ENCODE data around the gene GP5. TPM values are rescaled to one million over a fixed set of nuclear protein-coding genes. Genes with fewer than 3 reads are reported as not detected.
A peak's percentile ranks its signal among the peaks of the same experiment; 100 is the strongest.

GP5 gene, protein sequence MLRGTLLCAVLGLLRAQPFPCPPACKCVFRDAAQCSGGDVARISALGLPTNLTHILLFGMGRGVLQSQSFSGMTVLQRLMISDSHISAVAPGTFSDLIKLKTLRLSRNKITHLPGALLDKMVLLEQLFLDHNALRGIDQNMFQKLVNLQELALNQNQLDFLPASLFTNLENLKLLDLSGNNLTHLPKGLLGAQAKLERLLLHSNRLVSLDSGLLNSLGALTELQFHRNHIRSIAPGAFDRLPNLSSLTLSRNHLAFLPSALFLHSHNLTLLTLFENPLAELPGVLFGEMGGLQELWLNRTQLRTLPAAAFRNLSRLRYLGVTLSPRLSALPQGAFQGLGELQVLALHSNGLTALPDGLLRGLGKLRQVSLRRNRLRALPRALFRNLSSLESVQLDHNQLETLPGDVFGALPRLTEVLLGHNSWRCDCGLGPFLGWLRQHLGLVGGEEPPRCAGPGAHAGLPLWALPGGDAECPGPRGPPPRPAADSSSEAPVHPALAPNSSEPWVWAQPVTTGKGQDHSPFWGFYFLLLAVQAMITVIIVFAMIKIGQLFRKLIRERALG
- total RNA-seq (2022), result 0.10 and 0.21 TPM in 2 replicates
- percentile 38 among the genes with signal in this experiment for Bru-seq, nascent RNA
- percentile 30 among the genes with signal in this experiment for BruChase-seq, experiment 1, labeled RNA remaining after a 6-hour chase
- percentile 26 among the genes with signal in this experiment for BruChase-seq, experiment 2, labeled RNA remaining after a 2-hour chase
- long read RNA-seq, result 0 reads

DNA sequence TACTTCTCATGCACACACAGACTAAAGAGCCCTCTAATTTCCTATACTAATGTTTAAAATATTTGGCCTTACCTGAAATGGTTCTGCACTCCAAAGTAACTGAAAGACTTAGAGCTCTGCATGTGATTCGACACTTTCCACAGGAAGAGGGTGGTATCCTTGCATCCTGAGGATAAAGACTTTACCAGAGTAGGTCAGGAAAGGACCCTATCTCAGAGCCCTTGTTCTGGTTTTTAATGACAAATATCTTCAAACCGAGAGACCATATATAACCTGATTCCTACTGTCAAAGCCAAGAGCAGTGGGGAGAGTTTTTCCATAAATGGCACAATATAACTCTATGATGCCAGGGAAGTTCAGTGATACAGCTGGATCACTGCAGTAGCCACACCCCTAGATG is at the start of gene GP5:
GP5 (minus strand) TSS at position 101 of the 400 bp plus-strand sequence. CDS start 984 bp downstream, outside the sequence.
- no peak for DNase-seq
- intact Hi-C loops (cut with micrococcal nuclease; ENCODE audit: unreplicated experiment), result no loop called here
- H3K36me3 Mint-ChIP-seq (ENCODE audit: insufficient read depth, unreplicated experiment), result peaks cover 9% of the 10 kb centered on the region
- CTCF ChIA-PET, result interaction anchor here (1.2 kb wide), 1 partner anchor 12 kb away, joined by 5 read pairs; no protein-coding TSS in a partner anchor
- H3K27me3 Mint-ChIP-seq (ENCODE audit: unreplicated experiment), result peaks cover 27% of the 10 kb centered on the region
- H3K9me3 Mint-ChIP-seq (ENCODE audit: low read depth, unreplicated experiment), result no peaks in the 10 kb centered on the region
- peaks cover 20% of the 10 kb centered on the region for H3K4me1 Mint-ChIP-seq (ENCODE audit: low read depth, unreplicated experiment)
- no TSS peak for BruUV-seq (replicated peaks)
- TF ChIP-seq, protein P1, sequence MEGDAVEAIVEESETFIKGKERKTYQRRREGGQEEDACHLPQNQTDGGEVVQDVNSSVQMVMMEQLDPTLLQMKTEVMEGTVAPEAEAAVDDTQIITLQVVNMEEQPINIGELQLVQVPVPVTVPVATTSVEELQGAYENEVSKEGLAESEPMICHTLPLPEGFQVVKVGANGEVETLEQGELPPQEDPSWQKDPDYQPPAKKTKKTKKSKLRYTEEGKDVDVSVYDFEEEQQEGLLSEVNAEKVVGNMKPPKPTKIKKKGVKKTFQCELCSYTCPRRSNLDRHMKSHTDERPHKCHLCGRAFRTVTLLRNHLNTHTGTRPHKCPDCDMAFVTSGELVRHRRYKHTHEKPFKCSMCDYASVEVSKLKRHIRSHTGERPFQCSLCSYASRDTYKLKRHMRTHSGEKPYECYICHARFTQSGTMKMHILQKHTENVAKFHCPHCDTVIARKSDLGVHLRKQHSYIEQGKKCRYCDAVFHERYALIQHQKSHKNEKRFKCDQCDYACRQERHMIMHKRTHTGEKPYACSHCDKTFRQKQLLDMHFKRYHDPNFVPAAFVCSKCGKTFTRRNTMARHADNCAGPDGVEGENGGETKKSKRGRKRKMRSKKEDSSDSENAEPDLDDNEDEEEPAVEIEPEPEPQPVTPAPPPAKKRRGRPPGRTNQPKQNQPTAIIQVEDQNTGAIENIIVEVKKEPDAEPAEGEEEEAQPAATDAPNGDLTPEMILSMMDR (IDR thresholded peaks at IDR 0.05; ENCODE audit: unreplicated experiment), result no peak
- no peak within 1 kb of the TSS for H3K27ac Mint-ChIP-seq (ENCODE audit: unreplicated experiment)
- H3K4me3 Mint-ChIP-seq (ENCODE audit: low read depth, unreplicated experiment), result no peak within 1 kb of the TSS

DNA sequence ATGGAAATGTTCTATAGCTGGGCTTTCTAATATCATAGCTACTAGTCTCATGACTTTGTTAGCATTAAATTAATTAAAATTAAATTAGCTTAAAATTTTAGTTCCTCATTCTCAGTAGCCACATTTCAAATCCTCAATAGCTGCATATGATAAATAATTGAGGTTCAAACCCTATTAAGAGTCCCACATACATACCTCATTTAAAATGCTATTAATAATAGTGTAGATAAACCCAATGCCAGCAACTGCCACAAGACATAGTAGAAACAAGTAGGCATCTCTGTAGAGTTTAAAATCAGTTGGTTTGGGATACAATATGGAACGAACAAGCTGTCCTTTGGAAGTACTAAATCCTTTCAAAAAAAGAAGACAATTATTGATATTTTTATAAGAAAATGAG is 48.6 kb upstream of the GP5 start:
- intact Hi-C loops (cut with micrococcal nuclease; ENCODE audit: unreplicated experiment), result no loop called here

DNA sequence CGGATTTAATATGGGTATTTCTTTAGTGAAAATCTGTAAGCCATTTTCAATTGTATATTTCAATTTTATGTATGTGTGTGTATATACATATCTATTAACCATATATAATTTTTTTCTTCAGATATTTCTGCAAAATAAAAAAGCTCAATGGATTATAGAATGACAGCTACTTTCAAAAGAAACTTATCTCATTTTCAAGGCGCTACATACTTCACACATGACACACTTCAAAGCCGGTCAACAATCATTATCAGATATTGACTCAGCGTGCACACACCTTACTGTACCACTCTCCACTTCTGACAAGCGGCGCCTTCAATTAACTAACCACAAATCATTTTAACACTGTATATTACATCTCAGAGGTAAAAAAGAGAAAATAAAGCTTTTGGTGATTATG is 48.1 kb upstream of the GP5 start:
- peaks cover 75% of the 10 kb centered on the region for H3K36me3 Mint-ChIP-seq (ENCODE audit: insufficient read depth, unreplicated experiment)
- TF ChIP-seq, protein P1 (IDR thresholded peaks at IDR 0.05; ENCODE audit: unreplicated experiment), result no peak
- no TSS peak for BruUV-seq (replicated peaks)
- H3K9me3 Mint-ChIP-seq (ENCODE audit: low read depth, unreplicated experiment), result no peaks in the 10 kb centered on the region
- CTCF ChIA-PET, result interaction anchor here (0.6 to 1.8 kb wide), 16 partner anchors 16 to 863 kb away, joined by 3 to 23 read pairs (median 4); partner anchors contain the start of gene TMEM44
- no peak overlapping the region for H3K4me3 Mint-ChIP-seq (ENCODE audit: low read depth, unreplicated experiment)
- DNase-seq, result peak; percentile 58
- H3K27me3 Mint-ChIP-seq (ENCODE audit: unreplicated experiment), result no peaks in the 10 kb centered on the region
- intact Hi-C loops (cut with micrococcal nuclease; ENCODE audit: unreplicated experiment), result no loop called here
- peaks cover 15% of the 10 kb centered on the region for H3K4me1 Mint-ChIP-seq (ENCODE audit: low read depth, unreplicated experiment)
- no peak overlapping the region for H3K27ac Mint-ChIP-seq (ENCODE audit: unreplicated experiment)

More for the DNA sequence above, 48.6 kb upstream of the GP5 start:
- no TSS peak for BruUV-seq (replicated peaks)
- peaks cover 74% of the 10 kb centered on the region for H3K36me3 Mint-ChIP-seq (ENCODE audit: insufficient read depth, unreplicated experiment)
- no peak overlapping the region for H3K4me3 Mint-ChIP-seq (ENCODE audit: low read depth, unreplicated experiment)
- TF ChIP-seq, protein P1 (IDR thresholded peaks at IDR 0.05; ENCODE audit: unreplicated experiment), result no peak
- CTCF ChIA-PET, result interaction anchor here (0.6 to 1.8 kb wide), 14 partner anchors 15 to 863 kb away, joined by 3 to 23 read pairs (median 4); partner anchors contain the start of gene TMEM44
- no peak overlapping the region for H3K27ac Mint-ChIP-seq (ENCODE audit: unreplicated experiment)
- no peaks in the 10 kb centered on the region for H3K9me3 Mint-ChIP-seq (ENCODE audit: low read depth, unreplicated experiment)
- H3K4me1 Mint-ChIP-seq (ENCODE audit: low read depth, unreplicated experiment), result peaks cover 15% of the 10 kb centered on the region
- H3K27me3 Mint-ChIP-seq (ENCODE audit: unreplicated experiment), result no peaks in the 10 kb centered on the region
- DNase-seq, result no peak

DNA sequence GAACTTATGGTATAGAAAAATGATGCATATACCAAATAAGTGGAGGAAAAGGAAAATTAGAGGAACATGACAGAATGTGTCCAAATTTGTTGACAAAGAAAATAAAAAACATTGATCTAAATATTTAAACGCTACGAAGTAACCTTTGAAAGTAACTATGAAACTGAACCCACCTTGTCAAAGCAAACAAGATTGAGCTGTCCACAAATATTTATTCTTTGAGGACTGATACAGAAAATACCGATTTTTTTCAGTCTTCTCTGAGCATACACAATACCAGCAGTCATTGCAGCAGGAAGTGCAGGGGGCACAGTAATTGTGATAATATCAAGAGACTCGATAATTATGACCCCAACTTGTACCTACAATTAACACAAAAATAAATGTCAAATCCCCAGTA is 47.7 kb upstream of the GP5 start:
- TF ChIP-seq, protein P1 (IDR thresholded peaks at IDR 0.05; ENCODE audit: unreplicated experiment), result no peak
- BruUV-seq (replicated peaks), result no TSS peak
- Mint-ChIP-seq H3K4me1 (ENCODE audit: low read depth, unreplicated experiment) (peaks cover 15% of the 10 kb centered on the region), H3K27me3 (ENCODE audit: unreplicated experiment) (no peaks in the 10 kb centered on the region), H3K27ac (ENCODE audit: unreplicated experiment) (no peak overlapping the region), H3K36me3 (ENCODE audit: insufficient read depth, unreplicated experiment) (peaks cover 76% of the 10 kb centered on the region), H3K4me3 (ENCODE audit: low read depth, unreplicated experiment) (no peak overlapping the region), H3K9me3 (ENCODE audit: low read depth, unreplicated experiment) (no peaks in the 10 kb centered on the region)
- CTCF ChIA-PET, result interaction anchor here (0.6 to 1.8 kb wide), 15 partner anchors 16 to 864 kb away, joined by 3 to 23 read pairs (median 4); partner anchors contain the start of gene TMEM44
- intact Hi-C loops (cut with micrococcal nuclease; ENCODE audit: unreplicated experiment), result no loop called here
- DNase-seq, result no peak

Data from Calu3 (cell line).